Fibroblast of skin of right quadriceps (primary cell): ENCODE measurements around the gene CITED2.
"Not testable (repeated sequence)": the region's sequence is repeated elsewhere in the genome, so short reads cannot be mapped to it uniquely, and the experiment has no call there.

Experiments
- DNase-seq: peaks from one replicate; pipeline ENCODE4 v3.0.0-alpha.2; 2013

Gene CITED2, protein sequence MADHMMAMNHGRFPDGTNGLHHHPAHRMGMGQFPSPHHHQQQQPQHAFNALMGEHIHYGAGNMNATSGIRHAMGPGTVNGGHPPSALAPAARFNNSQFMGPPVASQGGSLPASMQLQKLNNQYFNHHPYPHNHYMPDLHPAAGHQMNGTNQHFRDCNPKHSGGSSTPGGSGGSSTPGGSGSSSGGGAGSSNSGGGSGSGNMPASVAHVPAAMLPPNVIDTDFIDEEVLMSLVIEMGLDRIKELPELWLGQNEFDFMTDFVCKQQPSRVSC

DNA sequence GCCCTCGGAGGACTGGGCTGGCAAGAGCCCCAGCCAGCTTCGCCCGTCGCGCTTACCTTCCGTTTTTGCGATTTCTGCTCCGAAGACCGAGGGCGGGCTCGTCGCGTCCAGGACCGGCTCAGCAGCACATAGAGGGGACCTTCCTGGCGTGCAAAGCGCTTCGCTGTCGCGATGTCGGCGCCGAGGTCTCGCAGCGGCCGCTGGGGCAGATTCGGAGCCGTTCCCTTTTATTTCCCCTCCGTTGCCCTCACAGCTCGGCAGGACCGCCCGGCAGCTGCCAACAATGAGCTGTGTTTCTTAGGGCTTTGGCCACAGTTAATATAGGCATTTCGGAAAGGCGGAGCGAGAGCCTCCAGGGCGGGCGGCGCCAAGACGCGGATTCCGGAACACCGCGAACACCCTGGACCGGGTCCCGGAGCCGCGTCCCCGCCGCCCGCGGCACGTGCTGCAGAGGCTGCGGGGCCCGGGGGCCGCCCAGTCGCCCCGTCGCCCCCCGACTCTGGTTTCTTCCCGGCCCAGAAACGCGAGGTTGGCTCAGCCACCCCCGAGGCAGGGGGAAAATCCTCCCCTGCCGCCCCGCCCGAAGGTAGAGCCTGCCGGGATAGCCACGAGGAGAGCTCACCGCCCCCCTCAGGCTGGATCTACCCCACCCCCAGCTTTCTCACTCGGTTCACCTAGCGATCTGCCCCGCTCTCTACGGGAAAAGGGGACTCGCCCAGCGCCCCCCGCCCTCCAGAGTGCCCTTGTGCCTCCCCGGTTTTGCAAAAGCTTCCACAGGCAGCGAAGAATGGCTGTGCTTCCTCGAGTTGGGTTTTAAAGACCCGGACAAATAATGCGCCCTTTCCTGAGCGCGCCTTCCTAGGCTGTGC lies at the start of gene CITED2:
CITED2 (minus strand) TSS at position 292 of the 869 bp plus-strand sequence. CDS start 704 bp downstream, outside the sequence.
- peak; percentile 98 for DNase-seq

DNA sequence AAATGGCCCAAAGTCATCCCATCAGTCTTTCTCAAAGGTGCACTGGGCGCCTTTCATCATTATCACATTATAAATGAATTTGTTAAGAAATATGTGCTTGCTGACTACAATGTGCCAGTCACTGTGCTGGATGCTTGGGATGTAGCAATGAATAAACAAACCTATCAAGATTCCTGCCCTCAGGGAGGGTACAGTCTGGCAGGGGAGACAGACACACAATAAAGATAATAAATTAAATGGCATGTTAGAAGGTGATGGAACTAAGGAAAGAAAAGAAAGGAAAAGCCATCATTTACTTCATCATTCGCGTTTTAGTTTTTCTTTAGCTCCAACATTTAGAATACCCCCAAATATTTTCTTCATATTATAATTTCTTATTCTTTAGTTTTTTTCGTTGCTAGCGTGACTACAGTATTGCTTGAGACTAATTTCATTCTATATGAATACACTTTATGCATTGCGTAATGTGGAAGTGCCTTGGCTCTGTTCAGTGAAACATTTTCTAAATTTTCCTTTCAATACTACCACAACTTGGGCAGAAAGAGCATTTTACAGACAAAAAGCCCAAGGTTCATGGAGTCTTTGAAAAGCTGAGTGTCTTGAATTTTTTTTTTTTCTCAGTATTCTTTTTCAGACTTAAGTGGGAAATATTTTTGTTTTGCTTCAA lies 48.7 kb upstream of the CITED2 start:
- DNase-seq: no peak

DNA sequence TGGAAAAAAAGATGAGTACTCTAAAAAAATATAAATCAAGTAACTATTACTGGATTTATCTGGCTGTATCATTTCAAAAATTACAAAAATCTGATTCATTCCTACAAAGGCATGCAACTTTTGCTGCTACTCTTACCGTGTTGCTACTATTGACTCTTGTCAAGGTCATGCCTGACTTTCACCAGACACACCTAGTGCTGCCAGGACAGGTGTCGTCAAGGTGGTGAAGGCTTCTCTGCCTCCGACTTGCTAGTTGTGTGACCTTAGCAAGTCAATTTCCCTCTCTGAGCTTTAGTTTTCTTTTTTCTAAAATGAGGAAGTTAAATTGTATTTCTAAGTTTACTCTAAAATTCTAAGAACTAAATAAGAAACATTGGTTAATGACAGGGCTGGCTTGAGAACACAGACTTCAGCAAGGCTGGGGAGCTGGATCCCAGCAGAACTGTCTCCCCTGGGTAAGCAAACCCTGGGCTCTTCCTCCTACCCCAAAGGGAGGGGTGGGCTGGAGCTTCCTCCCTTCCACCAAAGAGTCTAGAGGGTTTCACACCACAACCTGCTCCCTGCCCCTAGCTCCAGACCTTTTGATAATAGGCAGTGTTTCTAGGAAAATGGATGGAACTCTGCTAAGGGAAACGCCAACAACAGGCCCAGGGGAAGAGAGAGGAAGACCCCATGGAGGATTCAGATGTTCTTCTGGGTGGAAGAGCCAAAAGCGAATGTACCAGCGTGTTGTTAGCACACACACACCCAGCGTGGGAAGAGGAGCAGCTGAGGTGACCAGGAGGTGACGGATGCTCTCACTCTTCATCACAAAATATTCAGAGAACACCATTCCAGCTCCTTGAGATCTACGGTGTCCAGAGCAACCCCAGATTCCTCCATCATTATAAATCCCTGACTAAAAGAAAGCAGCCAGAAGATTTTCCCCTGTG lies 47.9 kb upstream of the CITED2 start:
- DNase-seq: no peak

DNA sequence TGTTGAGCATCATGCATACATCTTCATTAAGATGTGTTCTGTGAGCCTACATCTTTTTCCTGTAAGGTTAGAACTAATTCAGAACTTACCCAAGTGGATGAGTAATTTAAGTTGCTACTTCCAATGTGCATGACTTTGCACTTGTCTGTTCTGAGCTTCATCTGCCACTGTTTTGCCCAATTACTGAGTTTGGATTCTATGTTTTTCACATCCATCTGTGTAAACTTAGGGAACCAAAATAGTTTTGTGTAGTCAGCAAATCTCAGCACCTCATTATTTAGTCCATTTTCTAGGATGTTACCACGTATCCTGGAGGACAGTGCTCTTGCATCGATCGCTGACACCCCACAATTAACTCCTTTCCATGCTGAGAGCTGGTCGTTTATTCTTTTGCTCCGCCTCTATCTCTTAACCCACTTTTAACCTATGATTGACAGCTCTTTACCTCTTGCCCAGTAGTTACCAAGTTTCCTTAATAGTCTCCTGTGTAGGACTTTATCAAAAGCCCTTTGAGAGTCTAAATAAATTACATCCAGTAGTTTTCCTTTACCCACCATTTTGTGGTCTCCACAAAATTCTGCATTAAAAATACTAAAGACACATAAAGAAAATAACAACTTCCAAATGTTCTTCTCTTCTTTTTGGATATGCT lies 44.2 kb upstream of the CITED2 start:
- DNase-seq: no peak

DNA sequence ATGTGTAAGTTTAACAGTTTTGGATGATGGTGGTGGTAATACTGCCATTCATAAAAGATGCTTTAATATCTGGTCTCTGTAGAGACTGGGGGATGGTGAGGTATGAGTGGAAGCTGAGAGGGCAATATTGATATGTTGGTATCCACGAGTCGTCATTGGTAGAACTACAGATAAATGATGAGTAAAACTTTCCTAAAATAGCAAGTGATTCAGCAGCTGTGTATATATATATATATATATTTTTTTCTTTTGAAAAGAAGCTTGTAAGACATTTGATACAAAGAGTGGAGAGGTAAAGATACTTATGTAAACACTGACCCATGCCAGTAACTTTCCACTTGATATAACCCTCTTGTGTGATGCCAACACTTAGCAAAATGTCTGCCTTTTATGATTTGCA lies 41.7 kb upstream of the CITED2 start:
- DNase-seq: no peak

DNA sequence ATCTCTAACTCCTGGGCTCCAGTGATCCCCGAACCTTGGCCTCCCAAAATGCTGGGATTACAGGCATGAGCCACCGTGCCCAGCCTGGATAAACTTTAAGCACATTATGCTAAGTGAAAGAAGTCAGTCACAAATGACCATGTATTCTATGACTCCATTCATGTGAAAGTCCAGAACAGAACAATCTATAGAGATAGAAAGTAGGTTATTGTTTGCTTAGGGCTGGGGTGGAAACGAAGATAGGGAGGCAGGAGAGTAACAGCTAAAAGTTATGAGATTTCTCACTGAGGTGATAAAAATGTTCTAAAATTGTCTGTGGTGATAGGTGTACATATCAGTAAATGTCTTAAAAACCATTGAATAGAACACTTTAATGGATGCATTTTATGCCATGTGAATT lies 40.9 kb upstream of the CITED2 start:
- DNase-seq: no peak

DNA sequence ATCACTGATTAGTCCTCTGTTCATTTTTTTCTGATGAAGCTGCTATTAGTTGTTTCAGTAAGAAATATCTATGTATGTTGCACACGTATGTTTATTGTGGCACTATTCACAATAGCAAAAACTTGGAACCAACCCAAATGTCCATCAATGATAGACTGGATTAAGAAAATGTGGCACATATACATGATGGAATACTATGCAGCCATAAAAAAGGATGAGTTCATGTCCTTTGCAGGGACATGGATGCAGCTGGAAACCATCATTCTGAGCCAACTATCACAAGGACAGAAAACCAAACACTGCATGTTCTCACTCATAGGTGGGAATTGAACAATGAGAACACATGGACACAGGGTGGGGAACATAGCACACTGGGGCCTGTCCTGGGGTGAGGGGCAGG lies 37.7 kb upstream of the CITED2 start:
- DNase-seq: not testable (repeated sequence)

DNA sequence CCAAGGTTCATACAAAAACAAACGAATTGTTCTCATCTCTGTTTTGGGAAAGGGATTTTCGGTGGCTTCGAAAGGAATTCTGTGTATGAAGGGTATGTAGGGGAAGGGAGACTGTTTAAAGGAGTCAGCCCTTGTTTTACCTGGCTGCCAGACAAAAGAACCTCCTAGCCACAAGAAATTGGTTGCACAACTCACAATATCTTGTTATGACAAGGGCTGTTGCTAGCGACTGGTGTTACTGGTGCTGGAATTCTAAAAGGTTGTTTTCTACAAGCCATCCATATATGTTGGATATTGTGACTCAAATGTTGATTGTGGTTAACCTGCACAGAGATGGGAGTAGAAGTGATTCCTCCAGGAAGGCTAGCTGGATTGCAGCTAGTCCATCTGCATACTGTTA lies 34.6 kb upstream of the CITED2 start:
- DNase-seq: peak; percentile 87

DNA sequence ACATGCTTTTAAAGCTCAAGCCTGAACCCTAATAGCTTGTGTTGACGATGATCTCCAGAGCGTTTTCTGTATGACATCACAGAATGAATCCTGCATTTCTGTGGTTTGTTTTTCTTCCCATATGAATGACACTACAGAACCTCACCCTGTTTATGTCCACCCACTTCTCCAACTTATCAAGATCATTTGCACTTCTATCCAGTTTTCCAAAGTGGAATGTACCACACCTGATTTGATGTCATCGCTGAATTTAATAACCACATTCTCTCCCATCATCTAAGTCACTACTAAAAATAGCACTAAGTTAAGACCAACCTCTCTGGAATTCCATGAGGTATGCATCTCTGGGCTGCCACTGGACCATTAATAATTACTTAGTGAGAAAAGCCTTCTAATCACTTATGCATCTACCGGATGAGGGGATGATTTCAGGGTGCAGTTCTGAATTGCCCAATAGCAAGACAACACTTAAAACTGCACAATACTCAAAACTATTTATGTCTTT lies 33.3 kb upstream of the CITED2 start:
- DNase-seq: peak; percentile 99

DNA sequence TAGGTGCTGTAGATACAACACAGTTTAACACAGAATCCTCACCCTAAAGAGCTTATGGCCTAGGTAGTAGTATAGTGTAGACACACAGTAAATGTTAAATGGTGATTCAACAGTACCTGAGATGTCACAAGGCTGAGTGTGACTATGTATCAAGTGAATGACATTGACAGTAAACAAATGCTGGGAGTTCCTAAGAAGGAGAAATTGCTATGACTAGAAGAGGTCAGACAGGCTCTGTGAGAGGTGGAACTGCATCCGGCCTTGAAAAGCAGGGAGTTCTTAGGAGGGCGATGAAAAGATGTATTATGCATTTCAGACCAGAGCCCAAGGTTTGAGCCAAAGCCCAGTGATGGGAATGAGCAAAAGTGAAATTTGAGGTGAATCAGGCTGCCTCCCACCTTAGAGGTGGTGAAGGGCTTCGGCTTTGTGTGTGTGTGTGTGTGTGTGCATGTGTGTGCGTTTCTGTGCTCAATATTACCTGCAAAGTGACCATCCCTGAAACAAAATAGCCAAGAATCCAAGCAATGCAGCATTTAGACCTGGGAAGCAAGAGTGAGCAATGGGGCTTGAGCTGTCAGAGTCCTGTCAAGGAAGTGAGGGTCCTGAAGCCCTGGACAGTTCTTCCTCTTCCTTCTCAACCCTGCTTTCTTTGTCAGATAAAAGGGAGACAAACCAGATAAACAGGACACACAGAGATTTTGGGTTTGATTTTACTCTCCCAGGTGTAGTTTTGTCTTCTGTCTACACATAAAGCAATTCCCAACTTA lies 32.3 kb upstream of the CITED2 start:
- no peak for DNase-seq

DNA sequence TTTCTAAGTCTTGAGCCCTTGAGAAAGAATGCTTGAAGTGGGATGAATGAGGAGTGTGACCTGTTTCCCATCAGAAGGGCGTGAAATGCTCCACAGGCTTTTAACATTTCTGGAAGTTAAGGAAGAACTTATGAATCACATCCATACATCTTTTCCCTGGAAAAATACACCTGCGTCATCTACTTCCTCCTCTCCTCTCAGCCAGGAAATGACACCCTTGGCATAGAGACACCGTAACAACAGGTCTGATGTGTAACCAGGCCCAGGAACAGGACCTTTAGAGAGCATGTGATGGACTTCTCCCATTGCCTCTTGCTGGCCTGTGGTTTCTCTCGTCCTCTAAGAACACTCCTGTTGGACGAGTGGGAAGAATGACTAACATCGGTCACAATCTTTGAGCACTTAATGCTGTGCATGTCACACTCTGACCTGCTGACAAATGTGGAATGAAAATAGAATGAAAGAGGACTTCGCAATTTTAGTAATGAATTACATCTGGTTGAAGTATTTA lies 28.5 kb upstream of the CITED2 start:
- DNase-seq: peak; percentile 93

DNA sequence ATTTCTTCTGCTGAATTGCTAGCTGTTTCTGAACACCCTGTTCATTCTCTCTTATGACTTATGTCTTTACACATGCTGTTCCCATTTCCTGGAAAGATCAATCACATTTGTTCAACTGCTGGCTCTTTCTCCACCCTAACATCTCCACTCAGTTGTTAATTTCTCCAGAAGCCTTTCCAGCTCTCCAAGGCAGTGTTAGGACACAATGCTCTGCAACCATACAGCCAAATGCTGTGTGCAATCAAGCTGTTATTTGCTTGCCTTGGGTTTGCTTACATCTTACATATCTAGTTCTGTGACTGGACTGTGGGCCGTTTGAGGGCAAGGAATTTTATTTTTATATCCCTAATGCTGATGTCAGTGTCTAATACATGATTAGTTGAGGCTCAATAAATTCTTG lies 24.2 kb upstream of the CITED2 start:
- DNase-seq: no peak

DNA sequence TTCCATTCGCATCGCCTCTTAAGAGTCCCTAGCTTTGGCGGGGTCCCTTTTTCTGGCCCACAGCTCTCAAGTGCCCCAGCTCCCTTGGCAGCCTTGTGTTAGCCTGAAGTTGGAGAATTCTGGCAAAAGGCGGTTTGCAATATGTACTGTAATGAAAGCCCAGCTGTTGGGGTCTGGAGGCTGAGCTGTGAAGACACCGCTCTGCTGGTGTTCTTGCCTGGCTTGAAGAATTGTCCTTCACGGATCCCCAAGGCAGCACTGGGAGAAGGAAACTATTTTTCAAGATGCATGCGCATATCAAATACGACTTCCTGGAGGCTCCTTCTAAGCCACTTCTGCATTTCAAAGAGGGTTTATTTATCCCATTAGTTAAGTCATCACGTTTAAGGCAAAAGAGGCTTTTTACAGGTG lies 21.4 kb upstream of the CITED2 start:
- no peak for DNase-seq

DNA sequence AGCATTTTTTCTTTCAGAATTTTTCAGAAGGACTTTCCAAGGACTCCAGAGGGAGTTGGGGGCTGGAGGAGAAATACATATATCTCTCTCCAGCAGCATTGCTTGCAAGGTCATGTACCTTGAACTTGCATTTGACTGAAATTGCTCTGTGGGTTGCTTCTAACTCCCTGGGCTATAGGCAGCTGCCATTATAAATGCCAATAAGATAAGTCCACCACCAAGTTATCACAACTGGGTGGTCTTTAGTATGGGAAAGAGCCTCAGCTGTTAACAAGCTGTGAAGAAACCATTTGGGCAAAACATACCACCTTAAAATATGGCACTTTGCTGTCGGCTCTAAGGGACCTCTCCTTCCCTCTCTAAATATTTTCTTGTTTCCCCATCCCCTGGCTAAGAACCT lies 20.9 kb upstream of the CITED2 start:
- DNase-seq: no peak

DNA sequence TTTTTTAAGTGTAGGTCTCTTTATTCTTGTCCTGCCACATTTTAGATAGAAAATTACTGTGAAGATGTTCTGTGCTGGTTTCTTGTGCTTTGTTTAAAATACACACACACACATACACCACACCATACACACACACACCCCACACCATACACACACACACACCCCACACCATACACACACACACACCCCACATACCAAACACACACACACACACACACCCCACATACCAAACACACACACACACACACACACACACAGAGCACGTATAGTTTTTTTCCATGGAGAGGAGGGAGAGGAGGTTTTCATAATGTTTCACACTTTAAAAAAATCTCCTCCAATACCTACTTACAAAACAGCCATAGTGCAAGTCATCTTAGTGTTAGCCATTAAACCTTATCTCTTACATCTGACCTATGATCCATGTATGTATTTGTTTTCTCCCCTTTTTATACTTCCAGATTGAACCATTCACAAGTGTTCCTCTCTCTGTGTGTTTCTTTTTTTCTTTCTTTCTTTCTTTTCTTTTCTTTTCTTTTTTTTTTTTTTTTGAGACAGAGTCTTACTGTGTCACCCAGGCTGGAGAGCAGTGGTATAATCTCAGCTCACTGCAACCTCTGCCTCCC lies 19.7 kb upstream of the CITED2 start:
- DNase-seq: no peak

DNA sequence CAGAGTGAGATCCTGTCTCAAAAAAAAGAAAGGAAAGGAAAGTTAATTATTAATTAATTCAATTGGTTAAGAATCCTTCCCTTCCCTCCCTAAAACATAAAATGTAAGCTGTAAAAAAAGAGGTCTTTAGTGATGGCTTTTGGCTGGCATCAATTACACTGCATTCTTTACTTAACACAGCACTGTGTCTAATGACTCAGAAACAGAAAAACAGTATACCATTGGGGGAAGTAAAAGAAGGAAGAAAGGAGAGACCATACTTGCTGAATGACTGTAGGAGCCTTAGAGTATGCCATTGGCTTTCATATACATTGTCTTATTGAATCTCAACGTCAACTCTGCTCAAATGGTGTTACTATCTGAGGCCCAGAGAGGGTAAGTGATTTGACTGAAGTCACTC lies 18.3 kb upstream of the CITED2 start:
- DNase-seq: peak; percentile 82

DNA sequence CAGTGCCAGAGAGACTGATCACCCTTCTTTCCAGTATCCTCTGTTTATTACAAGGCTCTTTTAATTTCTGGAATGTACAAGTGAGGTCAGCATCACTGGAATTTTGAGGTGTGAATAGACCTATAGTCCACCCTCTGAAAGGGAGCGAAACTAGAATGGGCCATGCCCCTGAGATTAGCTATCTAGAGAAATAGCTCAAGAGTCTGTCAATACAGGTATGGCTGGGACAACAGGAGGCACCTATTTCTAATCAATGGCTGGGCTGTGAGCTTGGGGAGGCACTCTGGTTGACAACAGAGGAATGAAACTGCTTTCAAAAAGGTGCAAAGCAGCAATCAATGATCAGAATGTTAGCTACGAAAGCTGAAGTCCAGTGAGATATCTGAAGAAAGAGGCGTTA lies 17.3 kb upstream of the CITED2 start:
- no peak for DNase-seq

DNA sequence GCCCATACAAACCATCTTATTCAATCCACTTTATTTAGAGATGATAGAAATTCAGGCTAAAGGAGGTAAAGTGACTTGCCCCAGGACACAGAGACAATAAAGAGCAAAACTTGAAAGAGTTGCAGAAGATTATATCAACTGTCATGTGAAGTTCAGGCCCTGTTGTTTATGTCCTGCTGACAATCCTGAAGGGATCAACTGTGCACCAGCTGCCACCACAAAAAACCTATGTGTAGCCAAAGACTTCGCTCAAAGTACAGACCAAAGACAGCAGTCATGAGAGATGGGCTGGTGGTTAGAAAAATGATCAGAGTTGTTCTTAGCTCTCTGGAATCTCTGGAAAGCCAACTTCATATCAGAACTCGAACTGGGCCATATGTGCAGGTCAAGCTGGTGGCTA lies 16.0 kb upstream of the CITED2 start:
- no peak for DNase-seq

DNA sequence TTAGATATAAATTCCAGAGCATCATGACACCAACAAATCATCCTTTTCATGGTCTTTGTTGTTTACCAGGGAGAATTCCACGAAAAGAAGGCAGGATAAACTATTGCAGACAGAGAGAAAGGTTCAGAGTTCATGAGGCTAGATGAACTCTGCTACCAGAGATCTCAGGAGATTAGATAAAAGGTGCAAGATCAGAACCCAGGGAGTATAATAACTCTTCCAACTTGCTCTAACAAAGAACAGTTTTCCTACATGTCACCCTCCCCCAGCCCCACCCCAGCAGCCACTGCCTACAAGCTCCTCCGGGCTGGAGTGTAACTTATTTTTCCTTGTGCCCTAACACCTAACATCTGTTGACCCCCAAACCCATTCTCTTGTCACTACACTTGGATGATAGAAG lies 13.9 kb upstream of the CITED2 start:
- no peak for DNase-seq

DNA sequence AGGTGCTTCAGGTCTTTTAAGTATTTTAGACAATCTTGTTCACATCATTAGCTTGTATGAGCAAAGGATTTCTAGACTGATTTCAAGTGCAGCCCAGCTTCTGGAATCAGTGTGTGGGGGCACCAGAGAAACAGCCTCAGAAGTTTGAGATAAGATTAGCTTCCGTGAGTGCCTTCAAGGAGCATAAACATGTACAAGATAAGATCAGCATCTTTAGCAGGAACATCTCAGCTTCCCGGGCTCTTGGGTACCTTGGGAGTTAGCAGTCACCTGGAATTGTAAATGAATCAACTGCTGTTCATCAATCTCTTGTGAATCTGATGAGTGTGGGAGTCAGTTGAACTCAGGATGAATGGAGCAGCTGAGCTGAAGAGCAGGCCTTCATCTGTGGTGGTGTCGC lies 12.0 kb upstream of the CITED2 start:
- no peak for DNase-seq
